Peyer's patch (tissue), 4 donors: ENCODE data around the gene P2RX7. TPM values are rescaled to one million over a fixed set of nuclear protein-coding genes. Genes with fewer than 3 reads are reported as not detected.
"Not testable (repeated sequence)": the region's sequence is repeated elsewhere in the genome, so short reads cannot be mapped to it uniquely, and the experiment has no call there.

Experiments used
- DNase-seq, 3 donors: peaks; one replicate each; pipeline ENCODE4 v3.0.0-alpha.2; 2017 to 2019
- H3K27ac ChIP-seq, 4 donors: fragments of 200-600 bp; sonication (generic); one replicate each; pipeline ENCODE4 v1.5.1; 2016 to 2019
- H3K27me3 ChIP-seq, 2 donors: fragments of 200-600 bp; sonication (generic); one replicate each; pipeline ENCODE4 v1.5.1; 2019
- H3K36me3 ChIP-seq, 3 donors: fragments of 200-600 bp; sonication (generic); one replicate each; pipeline ENCODE4 v1.5.1; 2016 to 2019
- H3K4me1 ChIP-seq, 4 donors: fragments of 200-600 bp; sonication (generic); one replicate each; pipeline ENCODE4 v1.5.1; 2016 to 2019
- H3K4me3 ChIP-seq, 4 donors: fragments of 200-600 bp; sonication (generic); 1 replicate in 3 of 4; 2 replicates in 1 of 4; pipeline ENCODE4 v1.5.1; 2016 to 2019; ENCODE audit warnings: mild to moderate bottlenecking in 1 of 4
- H3K9me3 ChIP-seq, 4 donors: fragments of 200-600 bp; sonication (generic); one replicate each; pipeline ENCODE4 v1.5.1; 2016 to 2019; ENCODE audit warnings: mild to moderate bottlenecking in 1 of 4
- POLR2A ChIP-seq, 2 donors: fragments of 450-650 bp; IDR thresholded peaks; one replicate each; pipeline ENCODE4 v1.5.1; 2017; ENCODE audit warnings: antibody characterized with exemption in 2 of 2, mild to moderate bottlenecking in 2 of 2, moderate library complexity in 2 of 2
- total RNA-seq, 4 donors: library from RNA; depleted of rRNA; stranded (reverse); fragments of >200 nt; gene quantifications; one replicate each; pipeline ENCODE4 v1.1.0, GENCODE V29; 2016
- TF ChIP-seq, protein P1 (sequence below), 6 experiments: fragments of 450-650 bp in 4 of 6; fragments of 200-600 bp in 2 of 6; sonication (generic) in 1 of 6; IDR thresholded peaks; one replicate each; pipeline ENCODE4 v1.5.1; 2017 to 2019; ENCODE audit warnings: antibody characterized with exemption in 6 of 6, mild to moderate bottlenecking in 3 of 6, moderate library complexity in 1 of 6

Gene P2RX7
- total RNA-seq, 4 donors from 2014 or later = 1.0 to 9.1 (median 1.7) TPM; not detected in 1

DNA sequence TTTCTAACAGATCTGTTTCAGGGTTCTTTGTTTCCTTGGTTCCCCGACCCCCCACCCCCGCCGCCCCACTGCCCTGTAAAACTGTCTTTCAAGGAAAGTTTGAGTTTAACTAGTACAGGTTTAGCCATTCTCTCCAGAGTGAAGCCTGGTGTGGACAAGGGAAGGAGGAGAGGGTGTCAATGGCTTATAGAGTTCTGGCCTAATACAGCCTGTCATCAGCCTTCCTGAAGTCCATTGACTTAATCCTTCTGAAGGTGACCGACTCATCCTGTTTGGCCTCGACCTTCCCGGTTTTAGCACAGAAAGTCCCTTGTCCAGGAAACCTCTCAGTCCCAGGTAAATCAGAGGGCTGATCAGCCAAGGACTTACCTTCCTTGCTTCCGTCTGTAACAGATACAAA lies 66.3 kb downstream of the P2RX7 start:
- TF ChIP-seq, protein P1, sequence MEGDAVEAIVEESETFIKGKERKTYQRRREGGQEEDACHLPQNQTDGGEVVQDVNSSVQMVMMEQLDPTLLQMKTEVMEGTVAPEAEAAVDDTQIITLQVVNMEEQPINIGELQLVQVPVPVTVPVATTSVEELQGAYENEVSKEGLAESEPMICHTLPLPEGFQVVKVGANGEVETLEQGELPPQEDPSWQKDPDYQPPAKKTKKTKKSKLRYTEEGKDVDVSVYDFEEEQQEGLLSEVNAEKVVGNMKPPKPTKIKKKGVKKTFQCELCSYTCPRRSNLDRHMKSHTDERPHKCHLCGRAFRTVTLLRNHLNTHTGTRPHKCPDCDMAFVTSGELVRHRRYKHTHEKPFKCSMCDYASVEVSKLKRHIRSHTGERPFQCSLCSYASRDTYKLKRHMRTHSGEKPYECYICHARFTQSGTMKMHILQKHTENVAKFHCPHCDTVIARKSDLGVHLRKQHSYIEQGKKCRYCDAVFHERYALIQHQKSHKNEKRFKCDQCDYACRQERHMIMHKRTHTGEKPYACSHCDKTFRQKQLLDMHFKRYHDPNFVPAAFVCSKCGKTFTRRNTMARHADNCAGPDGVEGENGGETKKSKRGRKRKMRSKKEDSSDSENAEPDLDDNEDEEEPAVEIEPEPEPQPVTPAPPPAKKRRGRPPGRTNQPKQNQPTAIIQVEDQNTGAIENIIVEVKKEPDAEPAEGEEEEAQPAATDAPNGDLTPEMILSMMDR (IDR thresholded peaks at IDR 0.05) = no peak
- no peak for TF ChIP-seq POLR2A (IDR thresholded peaks at IDR 0.05)
- no peaks in the 10 kb centered on the region for H3K4me1 ChIP-seq
- DNase-seq = no peak
- no peaks in the 10 kb centered on the region for H3K36me3 ChIP-seq
- H3K27me3 ChIP-seq = no peaks in the 10 kb centered on the region
- H3K9me3 ChIP-seq = no peaks in the 10 kb centered on the region
- H3K4me3 ChIP-seq = no peak overlapping the region
- no peak overlapping the region for H3K27ac ChIP-seq

DNA sequence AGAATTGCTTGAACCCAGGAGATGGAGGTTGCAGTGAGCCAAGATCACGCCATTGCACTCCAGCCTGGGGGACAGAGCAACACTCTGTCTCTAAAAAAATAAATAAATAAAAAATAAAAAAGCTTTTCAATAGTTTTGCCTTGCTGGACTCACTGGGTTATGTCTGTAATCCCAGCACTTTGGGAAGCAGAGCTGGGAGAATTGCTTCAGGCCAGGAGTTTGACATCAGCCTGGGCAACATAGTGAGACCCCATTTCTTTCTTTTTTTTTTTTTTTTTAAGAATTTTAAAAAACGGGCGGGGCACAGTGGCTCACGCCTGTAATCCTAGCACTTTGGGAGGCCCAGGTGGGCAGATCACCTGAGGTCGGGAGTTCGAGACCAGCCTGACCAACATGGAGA lies 68.5 kb downstream of the P2RX7 start:
- H3K27me3 ChIP-seq, H3K4me1 ChIP-seq, H3K36me3 ChIP-seq, DNase-seq, H3K27ac ChIP-seq, H3K9me3 ChIP-seq, H3K4me3 ChIP-seq: not testable (repeated sequence)

DNA sequence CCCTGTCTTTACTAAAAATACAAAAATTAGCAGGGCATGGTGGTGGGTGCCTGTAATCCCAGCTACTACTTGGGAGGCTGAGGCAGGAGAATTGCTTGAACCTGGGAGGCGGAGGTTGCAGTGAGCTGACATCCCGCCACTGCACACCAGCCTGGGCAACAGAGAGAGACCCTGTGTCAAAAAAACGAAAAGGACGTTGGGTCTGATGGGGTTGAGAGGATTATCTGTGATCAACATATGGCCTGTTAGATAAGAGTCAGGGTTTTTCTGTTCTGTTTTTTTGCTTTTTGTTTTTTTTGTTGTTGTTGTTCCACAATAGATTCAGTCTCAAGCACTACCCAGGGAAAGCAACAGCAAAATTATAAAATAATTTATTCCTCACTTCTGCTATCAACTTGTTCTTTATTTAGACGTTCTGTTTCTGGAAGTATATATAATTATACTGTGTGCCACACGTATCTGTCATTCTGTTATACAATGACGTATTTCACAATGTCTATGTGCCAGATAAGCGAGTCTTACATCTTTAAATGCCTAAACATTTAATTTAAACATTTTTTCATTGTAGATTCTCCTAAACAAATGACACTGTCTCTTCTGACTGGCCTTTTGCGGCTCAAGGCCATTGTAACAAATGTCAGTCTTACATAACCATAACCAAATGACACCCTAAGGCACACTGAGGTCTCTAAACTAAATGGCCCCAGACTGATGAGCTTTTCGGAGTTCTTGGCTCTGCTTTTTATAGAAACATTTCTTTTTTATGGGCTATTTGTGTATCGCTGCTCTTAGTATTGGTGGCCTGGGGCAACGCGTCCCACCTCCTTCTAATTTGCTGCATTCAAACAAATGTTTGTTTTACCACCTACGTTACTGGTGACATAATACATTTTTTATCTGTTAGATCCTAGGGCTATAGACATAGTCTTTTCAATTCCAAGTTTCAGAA lies 70.0 kb downstream of the P2RX7 start:
- H3K9me3 ChIP-seq = no peaks in the 10 kb centered on the region

DNA sequence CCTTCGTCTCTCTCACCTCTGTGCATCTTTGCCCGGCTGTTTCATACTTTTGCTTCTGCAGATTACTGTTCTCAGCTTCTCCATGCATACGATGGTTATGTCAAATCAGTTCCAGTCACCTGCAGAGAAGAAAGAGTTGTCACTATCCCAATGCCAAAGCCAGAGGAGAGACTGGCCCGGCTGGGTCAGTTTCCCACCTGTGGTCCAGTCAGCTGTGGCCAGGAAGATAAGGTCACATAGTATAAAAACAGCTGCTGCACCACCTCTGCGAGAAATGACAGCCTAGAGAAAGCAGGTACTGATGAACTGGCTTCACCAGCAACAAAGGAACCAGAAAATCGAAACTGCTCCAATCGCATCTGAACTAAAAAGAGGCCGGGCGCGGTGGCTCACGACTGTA lies 70.8 kb downstream of the P2RX7 start:
- H3K4me3 ChIP-seq = no peak overlapping the region
- H3K36me3 ChIP-seq = no peaks in the 10 kb centered on the region
- no peaks in the 10 kb centered on the region for H3K4me1 ChIP-seq
- no peaks in the 10 kb centered on the region for H3K27me3 ChIP-seq
- no peak for DNase-seq
- H3K9me3 ChIP-seq = no peaks in the 10 kb centered on the region
- no peak overlapping the region for H3K27ac ChIP-seq
- TF ChIP-seq, protein P1 (IDR thresholded peaks at IDR 0.05) = no peak
- TF ChIP-seq POLR2A (IDR thresholded peaks at IDR 0.05) = no peak

More for the DNA sequence above, 70.0 kb downstream of the P2RX7 start:
- H3K4me3 ChIP-seq = no peak overlapping the region
- no peaks in the 10 kb centered on the region for H3K4me1 ChIP-seq
- no peak overlapping the region for H3K27ac ChIP-seq
- no peak for DNase-seq
- TF ChIP-seq, protein P1 (IDR thresholded peaks at IDR 0.05) = no peak
- no peak for TF ChIP-seq POLR2A (IDR thresholded peaks at IDR 0.05)
- no peaks in the 10 kb centered on the region for H3K36me3 ChIP-seq
- no peaks in the 10 kb centered on the region for H3K27me3 ChIP-seq

DNA sequence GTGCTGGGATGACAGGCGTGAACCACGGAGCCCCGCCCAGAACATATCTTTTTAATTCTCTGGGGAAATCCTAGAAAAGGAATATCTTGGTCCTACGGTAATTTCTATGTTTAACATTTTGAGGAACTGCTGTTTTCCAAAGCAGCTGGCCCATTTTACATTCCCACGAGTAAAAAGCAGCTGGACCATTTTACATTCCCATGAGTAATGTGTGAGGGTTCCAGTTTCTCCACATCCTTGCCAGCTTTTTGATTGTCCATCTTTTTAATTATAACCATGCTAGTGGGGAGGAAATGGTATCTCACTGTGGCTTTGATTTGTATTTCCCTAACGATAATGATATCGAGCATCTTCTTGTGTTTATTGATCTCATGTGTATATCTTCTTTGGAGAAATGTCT lies 72.8 kb downstream of the P2RX7 start:
- Histone ChIP-seq H3K27ac (no peak overlapping the region), H3K4me3 (no peak overlapping the region), H3K4me1 (peaks cover 0 to 5% (median 0%) of the 10 kb centered on the region in 4 donors), H3K27me3 (no peaks in the 10 kb centered on the region), H3K9me3 (no peaks in the 10 kb centered on the region), H3K36me3 (no peaks in the 10 kb centered on the region)
- DNase-seq = no peak
- TF ChIP-seq, protein P1 (IDR thresholded peaks at IDR 0.05) = no peak
- no peak for TF ChIP-seq POLR2A (IDR thresholded peaks at IDR 0.05)

DNA sequence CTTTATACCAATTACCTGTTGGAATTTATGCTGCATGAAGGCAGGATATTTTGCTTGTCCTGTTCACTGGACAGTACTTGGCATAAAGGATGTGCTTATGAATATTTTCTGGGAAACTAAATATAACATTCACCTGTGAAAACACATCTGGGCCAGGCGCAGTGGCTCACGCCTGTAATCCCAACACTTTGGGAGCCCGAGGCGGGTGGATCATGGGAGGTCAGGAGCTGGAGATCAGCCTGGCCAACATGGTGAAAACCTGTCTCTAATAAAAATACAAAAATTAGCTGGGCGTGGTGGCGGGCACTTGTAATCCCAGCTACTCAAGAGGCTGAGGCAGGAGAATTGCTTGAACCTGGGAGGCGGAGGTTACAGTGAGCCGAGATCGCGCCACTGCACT lies 75.9 kb downstream of the P2RX7 start:
- H3K9me3 ChIP-seq, DNase-seq, H3K4me3 ChIP-seq, H3K36me3 ChIP-seq, H3K27me3 ChIP-seq, H3K27ac ChIP-seq: not testable (repeated sequence)
- H3K4me1 ChIP-seq = peaks cover 0 to 26% (median 0%) of the 10 kb centered on the region in 4 donors
